HepG2 (cell line): Measurements from ENCODE around the gene SUPT4H1. TPM values are rescaled to one million over a fixed set of nuclear protein-coding genes. Genes with fewer than 3 reads are reported as not detected.

Experiments used
- ATF4 ChIP-seq, 2 experiments: fragments of 450-650 bp in 1 of 2; sonication (generic) in 1 of 2; formaldehyde crosslinking; IDR thresholded peaks; 2 replicates each; pipeline versions ENCODE4 v1.5.0 to v1.8.0; 2020 to 2022; ENCODE audit warnings: mild to moderate bottlenecking in 1 of 2, missing genetic modification reagents in 1 of 2
- CREB1 ChIP-seq, 2 experiments: fragments of 450-650 bp in 1 of 2; IDR thresholded peaks; 2 replicates each; pipeline ENCODE4 v1.6.1; 2016 to 2017; ENCODE audit warnings: control low read depth in 1 of 2, mild to moderate bottlenecking in 1 of 2, missing compliant biosample characterization in 1 of 2, missing genetic modification characterization in 1 of 2
- DDIT3 ChIP-seq: sonication (generic); formaldehyde crosslinking; IDR thresholded peaks from 2 replicates; pipeline ENCODE4 v1.4.0; 2020; ENCODE audit warnings: mild to moderate bottlenecking, missing genetic modification reagents
- IKZF5 ChIP-seq: IDR thresholded peaks from 2 replicates; pipeline ENCODE4 v1.6.1; 2018; ENCODE audit warnings: missing genetic modification reagents, mild to moderate bottlenecking, missing compliant biosample characterization
- IRX3 ChIP-seq: sonication (generic); formaldehyde crosslinking; IDR thresholded peaks from 2 replicates; pipeline ENCODE4 v1.8.1; 2023; ENCODE audit warnings: mild to moderate bottlenecking, low read depth, missing genetic modification reagents, borderline replicate concordance
- KDM1A ChIP-seq: IDR thresholded peaks from 2 replicates; pipeline ENCODE4 v1.6.1; 2016; ENCODE audit warnings: missing compliant biosample characterization
- MEIS1 ChIP-seq: sonication (generic); formaldehyde crosslinking; IDR thresholded peaks from 2 replicates; pipeline ENCODE4 v1.9.0; 2021; ENCODE audit warnings: mild to moderate bottlenecking, missing genetic modification reagents, moderate library complexity, borderline replicate concordance
- NBN ChIP-seq: fragments of 450-650 bp; conservative IDR thresholded peaks from 2 replicates; pipeline ENCODE4 v1.6.1; 2017
- PHF20 ChIP-seq: sonication (generic); formaldehyde crosslinking; IDR thresholded peaks from 2 replicates; pipeline ENCODE4 v1.5.0; 2020; ENCODE audit warnings: mild to moderate bottlenecking, missing genetic modification reagents
- RARA ChIP-seq: IDR thresholded peaks from 2 replicates; pipeline ENCODE4 v1.6.1; 2016; ENCODE audit warnings: missing genetic modification reagents, missing compliant biosample characterization
- RCOR2 ChIP-seq: IDR thresholded peaks from 2 replicates; pipeline ENCODE4 v1.6.1; 2016; ENCODE audit warnings: missing biosample characterization, missing genetic modification reagents
- SNAI1 ChIP-seq: sonication (generic); formaldehyde crosslinking; IDR thresholded peaks from 2 replicates; pipeline ENCODE4 v1.5.0; 2020; ENCODE audit warnings: mild to moderate bottlenecking, missing genetic modification reagents, borderline replicate concordance
- TBX3 ChIP-seq: fragments of 450-650 bp; IDR thresholded peaks from 2 replicates; pipeline ENCODE4 v1.6.1; 2017; ENCODE audit warnings: antibody characterized with exemption, mild to moderate bottlenecking, inconsistent platforms, borderline replicate concordance
- TGIF2 ChIP-seq: IDR thresholded peaks from 2 replicates; pipeline ENCODE4 v1.6.1; 2016; ENCODE audit warnings: control low read depth, missing compliant biosample characterization
- U2AF1 ChIP-seq: fragments of 200-400 bp; formaldehyde crosslinking; optimal IDR thresholded peaks from 2 replicates; pipeline ENCODE3; 2017; ENCODE audit warnings: mild to moderate bottlenecking, low read depth, low read length
- ZFP37 ChIP-seq: sonication (generic); formaldehyde crosslinking; IDR thresholded peaks from 2 replicates; pipeline ENCODE4 v1.4.0; 2020; ENCODE audit warnings: missing genetic modification reagents, borderline replicate concordance
- ZMYM3 ChIP-seq: sonication (generic); formaldehyde crosslinking; IDR thresholded peaks from 2 replicates; pipeline ENCODE4 v1.5.1; 2020; ENCODE audit warnings: mild to moderate bottlenecking, missing genetic modification reagents
- ZNF564 ChIP-seq: sonication (generic); formaldehyde crosslinking; IDR thresholded peaks from 2 replicates; pipeline ENCODE4 v1.8.1; 2023; ENCODE audit warnings: mild to moderate bottlenecking, missing genetic modification reagents
- ZNF674 ChIP-seq: sonication (generic); formaldehyde crosslinking; IDR thresholded peaks from 2 replicates; pipeline ENCODE4 v1.5.0; 2020; ENCODE audit warnings: low read depth, mild to moderate bottlenecking, missing genetic modification reagents
- ZNF883 ChIP-seq: sonication (generic); formaldehyde crosslinking; IDR thresholded peaks from 2 replicates; pipeline ENCODE4 v1.5.1; 2020; ENCODE audit warnings: mild to moderate bottlenecking, missing genetic modification reagents; ENCODE audit errors: not compliant biosample characterization
- polyA plus RNA-seq, 8 experiments: library from polyadenylated mRNA; depleted of rRNA in 3 of 8; stranded (reverse) in 7 of 8; unstranded in 1 of 8; fragments of >200 nt; fragmentation: Illumina TruSeq in 4 of 8; extraction: Trizol in 4 of 8; gene quantifications; 2 replicates each; pipeline versions ENCODE4 v1.2.1 to v1.2.3, GENCODE V29; 2011 to 2016; ENCODE audit warnings: low read depth in 4 of 8, missing spikeins in 1 of 8, mixed read lengths in 1 of 8; ENCODE audit not compliant: insufficient read depth in 1 of 8
- total RNA-seq, 5 experiments: library from RNA; depleted of rRNA; stranded (reverse); fragments of >200 nt; fragmentation: Illumina TruSeq; extraction: Trizol; gene quantifications; 2 replicates each; pipeline ENCODE4 v1.2.3, GENCODE V29; 2016; ENCODE audit warnings: low read depth in 1 of 5
- TF ChIP-seq, protein P1 (sequence below): IDR thresholded peaks from 2 replicates; pipeline ENCODE4 v1.6.1; 2016; ENCODE audit warnings: low read depth, control low read depth
- TF ChIP-seq, protein P2 (sequence below): IDR thresholded peaks from 2 replicates; pipeline ENCODE4 v1.6.1; 2012; ENCODE audit warnings: low read depth, low read length, improper control_type of control experiment
- TF ChIP-seq, protein P3 (sequence below): sonication (generic); formaldehyde crosslinking; IDR thresholded peaks from 2 replicates; pipeline ENCODE4 v1.4.0; 2020; ENCODE audit warnings: low read depth, mild to moderate bottlenecking, missing genetic modification reagents

Gene SUPT4H1
- total and polyA plus RNA-seq, 2 of the 13 experiments (the other 11 are each of a cell fraction or from before 2014, with no cell fraction given) = 155 to 244 TPM

DNA sequence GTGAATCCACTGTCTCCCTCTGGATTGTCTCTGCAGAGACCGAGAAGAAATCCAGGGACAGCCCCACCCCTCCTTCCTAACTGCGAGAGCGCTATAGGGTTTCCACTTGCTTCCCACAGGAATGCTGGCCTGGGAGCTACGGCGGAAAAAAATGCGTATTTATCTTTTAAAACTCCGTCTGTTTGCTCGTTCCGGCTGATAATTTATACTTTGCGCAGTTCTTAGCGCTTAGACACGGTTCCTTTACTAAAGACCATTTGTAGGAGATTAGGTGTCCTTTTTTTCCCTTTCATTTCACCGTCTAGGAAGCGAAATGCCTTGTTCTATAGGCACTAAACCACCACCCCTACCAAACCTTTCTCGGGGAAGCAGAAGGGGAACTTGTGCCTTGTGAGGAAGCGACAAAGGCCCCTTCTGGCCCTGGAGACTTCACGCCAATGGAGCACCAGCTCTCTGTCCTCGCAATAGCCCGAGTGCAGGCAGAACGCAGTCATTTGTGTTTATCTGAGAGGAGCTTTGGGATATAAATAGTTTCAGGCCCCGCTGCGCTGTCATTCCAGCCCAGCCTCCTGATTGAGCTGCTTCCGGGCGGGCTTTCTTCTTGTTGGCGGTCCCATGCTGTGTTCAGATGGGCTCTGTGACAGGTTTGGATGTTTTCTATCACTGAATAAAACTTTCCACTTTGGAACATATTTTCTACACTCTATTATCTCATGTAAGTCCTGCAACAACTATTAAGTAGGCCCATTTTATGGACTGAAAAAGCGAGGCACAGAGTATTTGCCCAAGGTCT, 791 bp upstream of the SUPT4H1 start (continued):
- TF ChIP-seq IRX3 (CRISPR knock-in tag) (no peak), CREB1 (IDR thresholded peaks at IDR 0.05) (no peak), CREB1 (CRISPR knock-in tag; IDR thresholded peaks at IDR 0.05) (peak; percentile 44; the same call in 1 of the 2 replicates), ZNF564 (no peak), KDM1A (peak; percentile 79; the same call in 1 of the 2 replicates), RCOR2 (CRISPR knock-in tag) (peak; percentile 59; the same call in 1 of the 2 replicates), MEIS1 (CRISPR knock-in tag) (no peak), RARA (CRISPR knock-in tag) (no peak), TGIF2 (CRISPR knock-in tag) (no peak; the same call in 1 of the 2 replicates), ATF4 (CRISPR knock-in tag; IDR thresholded peaks at IDR 0.05) (no peak), NBN (no peak), ZNF674 (CRISPR knock-in tag) (no peak), TBX3 (no peak), IKZF5 (no peak), DDIT3 (CRISPR knock-in tag) (no peak), U2AF1 (peak; percentile 73), ZFP37 (CRISPR knock-in tag) (no peak), SNAI1 (CRISPR knock-in tag) (no peak), ZNF883 (CRISPR knock-in tag) (no peak), PHF20 (CRISPR knock-in tag) (no peak), ZMYM3 (peak; percentile 89)
- TF ChIP-seq, protein P1, sequence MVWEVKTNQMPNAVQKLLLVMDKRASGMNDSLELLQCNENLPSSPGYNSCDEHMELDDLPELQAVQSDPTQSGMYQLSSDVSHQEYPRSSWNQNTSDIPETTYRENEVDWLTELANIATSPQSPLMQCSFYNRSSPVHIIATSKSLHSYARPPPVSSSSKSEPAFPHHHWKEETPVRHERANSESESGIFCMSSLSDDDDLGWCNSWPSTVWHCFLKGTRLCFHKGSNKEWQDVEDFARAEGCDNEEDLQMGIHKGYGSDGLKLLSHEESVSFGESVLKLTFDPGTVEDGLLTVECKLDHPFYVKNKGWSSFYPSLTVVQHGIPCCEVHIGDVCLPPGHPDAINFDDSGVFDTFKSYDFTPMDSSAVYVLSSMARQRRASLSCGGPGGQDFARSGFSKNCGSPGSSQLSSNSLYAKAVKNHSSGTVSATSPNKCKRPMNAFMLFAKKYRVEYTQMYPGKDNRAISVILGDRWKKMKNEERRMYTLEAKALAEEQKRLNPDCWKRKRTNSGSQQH (CRISPR knock-in tag) = no peak
- TF ChIP-seq, protein P2, sequence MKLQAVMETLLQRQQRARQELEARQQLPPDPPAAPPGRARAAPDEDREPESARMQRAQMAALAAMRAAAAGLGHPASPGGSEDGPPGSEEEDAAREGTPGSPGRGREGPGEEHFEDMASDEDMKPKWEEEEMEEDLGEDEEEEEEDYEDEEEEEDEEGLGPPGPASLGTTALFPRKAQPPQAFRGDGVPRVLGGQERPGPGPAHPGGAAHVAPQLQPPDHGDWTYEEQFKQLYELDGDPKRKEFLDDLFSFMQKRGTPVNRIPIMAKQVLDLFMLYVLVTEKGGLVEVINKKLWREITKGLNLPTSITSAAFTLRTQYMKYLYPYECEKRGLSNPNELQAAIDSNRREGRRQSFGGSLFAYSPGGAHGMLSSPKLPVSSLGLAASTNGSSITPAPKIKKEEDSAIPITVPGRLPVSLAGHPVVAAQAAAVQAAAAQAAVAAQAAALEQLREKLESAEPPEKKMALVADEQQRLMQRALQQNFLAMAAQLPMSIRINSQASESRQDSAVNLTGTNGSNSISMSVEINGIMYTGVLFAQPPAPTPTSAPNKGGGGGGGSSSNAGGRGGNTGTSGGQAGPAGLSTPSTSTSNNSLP = no peak
- TF ChIP-seq, protein P3, sequence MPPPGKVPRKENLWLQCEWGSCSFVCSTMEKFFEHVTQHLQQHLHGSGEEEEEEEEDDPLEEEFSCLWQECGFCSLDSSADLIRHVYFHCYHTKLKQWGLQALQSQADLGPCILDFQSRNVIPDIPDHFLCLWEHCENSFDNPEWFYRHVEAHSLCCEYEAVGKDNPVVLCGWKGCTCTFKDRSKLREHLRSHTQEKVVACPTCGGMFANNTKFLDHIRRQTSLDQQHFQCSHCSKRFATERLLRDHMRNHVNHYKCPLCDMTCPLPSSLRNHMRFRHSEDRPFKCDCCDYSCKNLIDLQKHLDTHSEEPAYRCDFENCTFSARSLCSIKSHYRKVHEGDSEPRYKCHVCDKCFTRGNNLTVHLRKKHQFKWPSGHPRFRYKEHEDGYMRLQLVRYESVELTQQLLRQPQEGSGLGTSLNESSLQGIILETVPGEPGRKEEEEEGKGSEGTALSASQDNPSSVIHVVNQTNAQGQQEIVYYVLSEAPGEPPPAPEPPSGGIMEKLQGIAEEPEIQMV = no peak
